SK-N-DZ (cell line): ENCODE data around the gene HYAL2.
"Not testable (repeated sequence)": the region's sequence is repeated elsewhere in the genome, so short reads cannot be mapped to it uniquely, and the experiment has no call there.

Source experiments
- DNase-seq: peaks from one replicate; pipeline ENCODE4 v3.0.0-alpha.2; 2015; ENCODE audit warnings: low spot score

HYAL2 gene

DNA sequence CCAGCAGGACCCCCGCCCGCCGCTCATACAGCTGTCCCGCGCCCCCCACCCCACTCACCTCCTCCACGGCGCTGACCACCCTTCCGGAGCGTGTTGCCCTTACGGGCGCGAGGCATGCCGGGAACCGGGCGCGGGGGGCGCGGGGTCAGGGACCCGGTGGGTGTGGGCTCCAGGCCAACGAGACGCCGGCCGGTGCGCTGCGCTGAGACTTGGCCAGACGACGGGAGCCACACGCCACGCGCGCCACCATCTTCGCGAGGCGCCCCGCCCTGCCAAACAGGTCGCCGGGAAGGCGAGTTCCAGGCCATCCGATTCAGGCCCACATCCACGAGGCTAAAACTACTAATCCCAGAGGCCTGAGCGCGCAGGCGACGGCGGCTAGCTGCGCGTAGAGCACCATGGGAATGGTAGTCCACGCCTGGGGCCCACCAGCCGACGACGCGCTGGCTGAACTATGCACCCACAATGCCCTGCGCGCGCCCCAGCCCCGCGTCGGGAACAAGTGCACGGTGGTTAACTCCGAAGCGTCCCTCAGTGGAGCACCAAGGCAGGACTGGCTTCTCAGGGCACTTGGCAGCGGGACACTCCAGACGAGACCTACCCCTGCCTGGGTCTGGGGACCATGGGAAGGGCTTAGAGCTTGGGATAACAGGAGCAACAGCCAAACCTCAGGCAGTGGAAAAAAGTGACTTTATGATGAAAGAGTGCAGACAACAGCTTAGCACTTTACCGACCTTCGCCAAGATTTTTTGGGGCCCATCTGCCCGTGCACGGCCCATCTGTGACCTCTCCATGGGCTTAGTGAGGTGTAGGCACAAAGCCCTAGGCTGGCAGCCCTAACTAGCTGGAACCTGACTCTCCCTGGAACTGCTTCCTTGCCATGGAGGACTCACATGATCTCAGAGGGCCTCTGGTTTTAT is 30.1 kb downstream of the HYAL2 start, which contains the start of gene IFRD2:
Gene IFRD2 (minus strand): TSS at position 271 of the 920 bp plus-strand sequence. CDS start 155 bp downstream, at position 116.
- DNase-seq = peak; percentile 96

DNA sequence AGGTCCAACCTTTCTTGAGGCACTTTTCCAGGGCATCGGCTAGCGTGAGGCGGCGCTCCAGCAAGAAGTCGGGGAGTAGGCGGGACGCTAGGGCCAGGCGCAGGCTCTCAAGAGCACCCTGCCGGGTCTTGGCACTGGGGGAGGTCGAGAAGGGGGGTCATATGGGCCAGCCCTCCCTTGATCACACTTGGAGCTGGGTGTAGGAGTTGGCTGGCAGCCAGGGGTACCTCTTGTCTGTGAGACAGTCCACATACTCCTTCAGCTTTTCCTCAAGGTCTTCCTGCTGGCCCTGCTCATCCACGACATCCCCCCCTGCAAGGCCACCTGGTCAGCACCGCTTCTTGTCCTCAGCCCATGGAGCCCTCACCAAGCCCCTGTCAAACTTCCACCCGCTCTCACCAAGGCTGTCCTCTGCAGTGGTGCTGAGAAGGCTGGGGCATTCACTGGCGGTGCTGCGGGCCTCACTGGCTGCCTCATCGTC is 32.3 kb downstream of the HYAL2 start:
- DNase-seq = no peak

DNA sequence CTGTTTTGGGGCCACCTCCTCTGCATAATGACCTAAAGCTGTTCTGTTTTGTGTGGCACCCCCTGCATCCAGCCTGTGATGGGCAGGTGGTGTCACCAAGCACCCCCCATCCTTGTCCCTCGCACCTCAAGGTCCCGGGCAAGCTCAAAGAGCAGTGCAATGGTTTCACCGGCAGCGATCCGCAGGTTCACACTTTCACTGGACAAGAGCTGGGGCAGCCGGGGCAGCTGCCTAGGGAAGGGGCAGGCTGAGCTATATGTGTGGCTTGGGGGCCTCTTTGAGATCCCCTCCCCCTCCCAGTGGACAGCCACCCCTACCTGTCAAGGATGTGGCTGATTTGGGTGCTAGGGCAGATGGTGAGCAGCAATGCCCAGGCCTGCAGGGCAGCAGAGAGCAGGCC is 33.4 kb downstream of the HYAL2 start:
- no peak for DNase-seq

DNA sequence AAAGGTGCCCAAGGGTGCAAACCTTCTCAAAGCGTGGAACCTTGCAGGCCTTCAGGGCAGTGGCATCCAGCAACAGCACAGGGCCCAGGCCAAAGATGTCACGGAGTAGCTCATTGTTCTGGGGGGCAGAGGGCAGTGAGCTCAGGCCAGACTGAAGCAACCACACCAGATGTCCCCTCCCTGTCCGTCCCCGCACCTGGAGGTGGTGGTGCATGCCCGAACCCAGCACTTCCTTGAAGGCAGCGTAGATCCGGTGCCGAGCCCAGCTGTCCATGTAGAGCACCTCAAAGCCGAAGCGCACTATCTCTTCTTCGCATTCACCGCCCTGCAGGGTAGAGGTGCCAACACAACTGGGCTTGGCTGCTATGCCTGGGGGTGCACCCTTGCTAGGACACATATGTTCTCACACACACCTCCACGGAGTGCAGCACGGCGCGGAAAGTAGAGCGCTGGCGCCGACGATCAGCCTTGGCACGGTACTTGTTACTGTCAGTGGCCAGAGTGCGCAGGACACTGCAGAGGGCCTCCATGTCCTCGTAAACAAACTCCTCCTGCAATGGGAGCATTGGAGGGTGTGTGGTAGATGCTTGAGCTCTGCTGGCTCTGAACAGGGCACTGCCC is 34.0 kb downstream of the HYAL2 start:
- DNase-seq = no peak

DNA sequence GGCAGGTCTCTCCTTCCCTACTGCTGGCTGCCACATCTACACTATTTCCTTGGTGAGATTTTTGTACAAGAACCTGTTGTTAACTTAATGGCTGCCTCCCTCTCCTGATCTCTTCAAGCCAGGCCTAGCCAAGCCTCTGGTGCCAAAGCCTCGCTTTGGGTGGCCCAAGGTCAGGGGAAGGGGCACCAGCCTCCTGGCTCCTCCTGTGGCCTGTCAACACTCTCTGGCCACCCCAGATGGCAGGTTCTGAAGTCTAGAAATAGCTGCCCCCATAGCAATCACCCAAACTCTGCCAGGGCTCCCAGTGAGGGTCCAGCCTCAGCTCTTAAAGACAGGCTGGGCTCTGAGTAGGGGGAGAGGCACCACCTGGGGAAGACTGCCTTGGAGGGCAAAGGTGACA is 35.3 kb downstream of the HYAL2 start:
- DNase-seq = no peak

DNA sequence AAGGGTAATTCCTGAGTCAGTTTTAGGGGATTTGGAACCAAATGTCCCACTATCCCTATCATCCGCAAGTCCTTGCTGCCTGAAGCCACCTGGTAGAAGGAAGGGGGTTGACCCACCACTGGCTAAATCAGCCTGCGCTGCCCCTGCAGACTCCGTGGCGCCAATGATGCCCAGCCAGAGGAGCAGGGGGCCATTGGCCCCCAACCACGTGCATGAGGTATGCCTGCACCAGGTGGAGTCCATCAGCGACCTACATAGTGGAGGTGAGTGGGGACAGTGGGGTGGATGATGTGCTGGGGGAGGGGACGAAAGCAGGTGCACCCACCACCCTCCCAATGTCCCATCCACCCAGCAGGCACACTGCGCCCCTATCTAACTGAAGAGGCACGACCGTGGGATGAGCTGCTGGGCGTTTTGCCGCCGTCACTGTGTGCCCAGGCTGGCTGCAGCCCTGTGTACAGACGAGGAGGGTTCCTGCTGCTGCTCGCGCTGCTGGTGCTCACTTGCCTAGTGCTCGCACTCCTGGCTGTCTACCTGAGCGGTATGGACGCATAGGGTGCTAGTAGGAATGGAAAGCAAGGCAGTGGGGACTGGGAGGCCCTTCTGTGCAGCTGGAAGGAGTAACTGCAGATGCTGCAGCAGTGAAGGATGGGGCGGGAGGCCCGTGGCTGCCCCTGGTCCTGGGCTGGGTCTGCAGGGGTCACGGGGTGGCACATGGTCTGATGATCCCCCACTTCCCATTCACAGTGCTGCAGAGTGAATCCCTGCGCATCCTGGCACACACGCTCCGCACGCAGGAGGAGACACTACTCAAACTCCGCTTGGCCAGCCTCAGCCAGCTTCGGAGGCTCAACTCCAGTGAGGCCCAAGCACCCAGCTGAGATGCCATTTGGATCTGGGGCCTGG is 36.0 kb downstream of the HYAL2 start:
- DNase-seq = no peak

DNA sequence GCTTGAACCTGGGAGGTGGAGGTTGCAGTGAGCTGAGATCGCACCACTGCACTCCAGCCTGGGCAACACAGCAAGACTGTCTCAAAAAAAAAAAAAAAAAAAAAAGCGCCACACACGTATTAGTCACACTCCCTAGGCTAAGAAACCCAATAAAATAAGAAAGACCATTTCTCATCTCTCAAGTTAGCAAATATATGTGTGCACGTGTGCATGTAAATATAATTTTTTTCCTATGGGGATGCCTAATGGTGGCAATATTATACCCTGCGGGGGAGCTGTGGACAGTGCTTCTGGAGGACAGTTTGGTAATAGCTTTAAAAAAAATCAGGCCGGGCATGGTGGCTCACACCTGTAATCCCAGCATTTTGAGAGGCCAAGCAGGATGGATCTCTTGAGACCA is 38.4 kb downstream of the HYAL2 start:
- not testable (repeated sequence) for DNase-seq

DNA sequence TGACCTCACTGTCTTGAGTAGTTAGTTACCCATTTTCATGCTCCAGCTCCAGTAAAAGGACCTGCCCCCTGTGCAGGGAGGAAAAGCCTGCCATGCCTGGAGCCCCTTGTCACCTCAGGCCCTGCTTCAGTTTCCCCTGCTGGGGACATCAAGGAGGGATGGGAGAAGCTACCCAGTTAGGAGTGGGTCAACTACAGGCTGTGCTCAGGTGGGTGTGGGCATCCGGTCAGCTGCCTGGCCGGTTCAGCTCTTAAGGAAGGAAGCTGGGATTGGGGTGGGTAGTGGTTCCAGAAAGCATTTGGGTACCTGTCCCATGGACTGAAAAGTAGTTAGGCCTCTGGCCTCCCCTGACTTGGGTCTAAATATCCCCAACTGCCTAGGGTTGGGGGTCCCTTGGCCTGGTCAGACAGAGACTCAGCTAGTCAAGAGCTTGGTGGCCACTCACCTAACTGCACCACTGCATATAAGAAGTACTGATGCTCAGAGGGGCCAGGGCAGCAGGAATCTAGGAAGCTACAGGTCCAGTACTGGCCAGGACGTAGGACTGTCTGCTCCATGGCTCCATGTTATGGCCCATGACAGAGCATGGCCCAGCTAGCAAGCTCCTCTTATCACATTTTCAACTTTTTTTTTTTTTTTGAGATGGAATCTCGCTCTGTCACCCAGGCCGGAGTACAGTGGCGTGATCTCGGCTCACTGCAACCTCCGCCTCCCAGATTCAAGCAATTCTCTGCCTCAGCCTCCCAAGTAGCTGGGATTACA is 43.1 kb downstream of the HYAL2 start:
- DNase-seq = no peak

DNA sequence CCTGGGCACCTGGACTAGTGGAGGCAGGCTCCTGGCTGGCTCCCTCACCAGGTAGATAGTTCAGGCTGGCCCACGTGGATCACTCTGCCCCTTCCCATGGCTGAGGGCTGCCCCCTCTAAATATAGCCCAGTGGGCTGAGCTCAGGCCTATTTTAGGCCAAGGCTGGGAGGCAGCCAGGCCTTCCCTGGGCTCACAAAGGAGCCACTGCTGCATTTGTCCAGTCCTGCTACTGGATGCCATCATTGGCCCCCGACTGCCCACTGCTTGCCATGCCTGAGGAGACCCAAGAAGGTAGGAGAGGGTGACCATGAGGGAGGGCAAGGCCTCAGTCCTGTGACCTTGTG is 43.7 kb downstream of the HYAL2 start, which contains the start of gene LSMEM2:
Gene LSMEM2 (plus strand): TSS at position 208 of the 345 bp plus-strand sequence. CDS start 27 bp downstream, at position 235.
- DNase-seq = no peak

DNA sequence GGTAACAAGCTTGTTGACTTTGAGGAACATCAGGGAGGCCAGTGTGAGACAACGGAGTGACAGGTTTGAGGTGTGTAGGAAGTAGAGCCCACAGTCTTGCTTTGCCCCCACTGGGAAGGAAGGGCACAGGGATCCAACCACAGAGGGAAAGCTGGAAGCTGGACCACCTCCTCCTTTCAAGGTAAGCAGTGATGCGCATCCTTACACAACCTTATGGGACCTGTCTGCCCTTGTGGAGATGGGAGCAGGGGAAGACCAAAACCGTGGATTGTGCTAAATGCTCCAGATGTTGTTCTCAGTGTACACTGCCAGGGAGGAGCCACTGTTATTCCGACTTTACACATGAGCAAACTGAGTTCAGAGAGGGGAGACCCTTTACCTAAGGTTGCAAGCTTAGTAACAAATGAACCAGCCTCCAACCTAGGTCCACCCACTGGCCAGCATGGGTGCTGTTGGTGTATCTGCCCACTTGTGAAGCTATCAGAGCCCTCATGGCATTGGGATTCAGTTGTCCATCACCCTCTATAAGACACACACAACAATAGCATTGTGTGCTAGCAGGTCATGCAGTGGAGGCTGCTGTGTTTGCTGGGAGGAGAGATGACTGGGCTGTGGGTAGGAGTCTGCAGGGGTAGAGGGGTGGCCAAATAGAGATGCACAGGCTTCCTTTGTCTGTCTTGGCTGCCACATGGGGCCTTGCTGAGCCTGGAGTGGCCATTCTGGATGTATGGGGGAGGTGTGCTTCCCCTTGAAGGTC is 44.2 kb downstream of the HYAL2 start:
- no peak for DNase-seq

DNA sequence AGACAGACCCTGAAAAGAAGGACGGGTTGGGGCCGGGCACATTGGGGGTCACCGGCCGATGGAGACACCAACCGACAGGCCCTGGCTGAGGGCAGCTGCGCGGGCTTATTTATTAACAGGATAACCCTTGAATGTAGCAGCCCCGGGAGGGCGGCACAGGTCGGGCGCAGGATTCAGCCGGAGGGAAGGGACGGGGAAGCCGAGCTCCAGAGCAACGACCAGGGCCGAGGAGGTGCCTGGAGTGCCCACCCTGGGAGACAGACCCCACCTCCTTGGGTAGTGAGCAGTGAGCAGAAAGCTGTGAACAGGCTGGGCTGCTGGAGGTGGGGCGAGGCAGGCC is 45.8 kb downstream of the HYAL2 start:
- DNase-seq = no peak

DNA sequence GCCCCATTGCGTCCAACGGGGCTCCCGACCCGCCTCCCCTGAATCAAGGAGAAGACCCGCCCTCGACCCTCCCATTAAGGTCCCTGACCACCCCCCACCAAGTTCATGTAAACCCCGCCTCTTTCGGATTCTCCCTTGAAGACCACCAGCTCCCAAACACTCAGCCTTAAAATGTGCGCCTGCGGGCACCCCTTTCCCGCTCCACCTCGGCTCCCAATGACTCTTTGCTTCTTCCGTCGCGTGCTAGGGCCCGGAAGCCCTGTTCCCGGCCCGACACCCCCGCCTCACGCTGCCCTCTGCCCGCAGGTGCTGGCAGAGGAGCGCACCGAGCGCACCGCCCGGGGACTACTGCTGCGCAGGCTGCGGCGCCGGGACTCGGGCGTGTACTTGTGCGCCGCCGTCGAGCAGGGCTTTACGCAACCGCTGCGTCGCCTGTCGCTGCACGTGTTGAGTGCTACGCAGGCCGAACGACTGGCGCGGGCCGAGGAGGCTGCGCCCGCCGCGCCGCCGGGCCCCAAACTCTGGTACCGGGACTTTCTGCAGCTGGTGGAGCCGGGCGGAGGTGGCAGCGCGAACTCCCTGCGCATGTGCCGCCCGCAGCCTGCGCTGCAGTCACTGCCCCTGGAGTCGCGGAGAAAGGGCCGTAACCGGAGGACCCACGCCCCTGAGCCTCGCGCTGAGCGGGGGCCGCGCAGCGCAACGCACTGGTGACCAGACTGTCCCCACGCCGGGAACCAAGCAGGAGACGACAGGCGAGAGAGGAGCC is 46.4 kb downstream of the HYAL2 start:
- DNase-seq = no peak

DNA sequence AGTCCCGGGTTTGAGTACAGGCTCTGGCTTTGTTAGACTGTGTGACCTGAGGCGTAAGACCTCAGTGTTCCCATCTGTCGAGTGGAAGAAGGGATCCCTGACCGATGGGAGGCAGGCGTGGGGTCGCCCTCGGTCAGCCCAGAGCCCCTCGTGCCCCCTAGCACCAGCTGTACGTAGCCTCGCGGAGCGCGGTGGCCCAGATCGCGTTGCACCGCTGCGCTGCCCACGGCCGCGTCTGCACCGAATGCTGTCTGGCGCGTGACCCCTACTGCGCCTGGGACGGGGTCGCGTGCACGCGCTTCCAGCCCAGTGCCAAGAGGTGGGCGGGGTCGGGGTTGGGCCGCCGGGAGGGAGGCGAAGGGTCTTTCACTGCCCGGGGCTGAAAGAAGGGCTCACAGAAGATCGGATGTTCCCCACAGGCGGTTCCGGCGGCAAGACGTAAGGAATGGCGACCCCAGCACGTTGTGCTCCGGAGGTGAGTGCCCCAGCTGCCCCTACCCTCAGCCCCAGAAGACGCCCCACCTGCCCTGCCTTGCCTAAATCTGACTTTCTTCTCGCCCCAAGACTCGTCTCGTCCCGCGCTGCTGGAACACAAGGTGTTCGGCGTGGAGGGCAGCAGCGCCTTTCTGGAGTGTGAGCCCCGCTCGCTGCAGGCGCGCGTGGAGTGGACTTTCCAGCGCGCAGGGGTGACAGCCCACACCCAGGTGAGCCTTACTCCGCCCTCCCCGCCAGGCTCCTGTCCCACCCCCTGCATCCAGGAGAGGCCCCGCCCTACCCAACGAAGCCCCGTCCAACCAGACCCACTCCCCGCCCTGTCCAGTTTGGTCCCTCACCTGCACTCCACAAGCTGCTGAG is 47.2 kb downstream of the HYAL2 start:
- no peak for DNase-seq

DNA sequence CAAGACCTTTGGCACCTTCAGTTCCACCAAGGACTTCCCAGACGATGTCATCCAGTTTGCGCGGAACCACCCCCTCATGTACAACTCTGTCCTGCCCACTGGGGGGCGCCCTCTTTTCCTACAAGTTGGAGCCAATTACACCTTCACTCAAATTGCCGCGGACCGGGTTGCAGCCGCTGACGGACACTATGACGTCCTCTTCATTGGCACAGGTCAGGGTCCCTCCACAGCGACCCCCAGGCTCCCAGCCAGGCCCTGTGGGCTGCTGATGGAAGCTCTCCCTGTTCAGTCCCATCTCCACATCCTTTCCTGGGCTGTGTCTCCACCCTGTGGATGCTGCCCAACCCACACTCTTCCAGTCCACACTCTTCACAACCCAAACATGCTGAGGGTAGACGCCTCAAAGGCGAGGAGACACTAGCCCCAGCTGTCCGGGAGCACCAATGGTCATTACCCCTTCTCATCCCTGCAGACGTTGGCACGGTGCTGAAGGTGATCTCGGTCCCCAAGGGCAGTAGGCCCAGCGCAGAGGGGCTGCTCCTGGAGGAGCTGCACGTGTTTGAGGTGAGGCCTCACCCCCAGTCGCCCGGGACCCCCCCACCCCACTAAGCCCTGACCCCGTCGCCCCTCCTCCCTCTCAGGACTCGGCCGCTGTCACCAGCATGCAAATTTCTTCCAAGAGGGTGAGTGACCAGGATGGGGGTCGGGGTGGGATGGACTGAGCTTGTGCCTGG is 48.0 kb downstream of the HYAL2 start:
- DNase-seq = peak; percentile 60

DNA sequence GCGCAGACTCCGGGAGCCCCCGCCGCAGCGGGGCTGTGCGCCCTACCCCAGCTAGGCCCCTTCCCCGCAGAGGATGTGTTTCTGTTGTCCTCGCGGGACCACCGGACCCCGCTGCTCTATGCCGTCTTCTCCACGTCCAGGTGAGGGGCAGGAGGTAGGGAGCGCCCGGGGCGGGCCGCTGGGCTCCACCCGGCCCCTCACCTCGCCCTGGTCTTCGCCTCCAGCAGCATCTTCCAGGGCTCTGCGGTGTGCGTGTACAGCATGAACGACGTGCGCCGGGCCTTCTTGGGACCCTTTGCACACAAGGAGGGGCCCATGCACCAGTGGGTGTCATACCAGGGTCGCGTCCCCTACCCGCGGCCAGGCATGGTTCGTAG is 48.9 kb downstream of the HYAL2 start:
- no peak for DNase-seq

DNA sequence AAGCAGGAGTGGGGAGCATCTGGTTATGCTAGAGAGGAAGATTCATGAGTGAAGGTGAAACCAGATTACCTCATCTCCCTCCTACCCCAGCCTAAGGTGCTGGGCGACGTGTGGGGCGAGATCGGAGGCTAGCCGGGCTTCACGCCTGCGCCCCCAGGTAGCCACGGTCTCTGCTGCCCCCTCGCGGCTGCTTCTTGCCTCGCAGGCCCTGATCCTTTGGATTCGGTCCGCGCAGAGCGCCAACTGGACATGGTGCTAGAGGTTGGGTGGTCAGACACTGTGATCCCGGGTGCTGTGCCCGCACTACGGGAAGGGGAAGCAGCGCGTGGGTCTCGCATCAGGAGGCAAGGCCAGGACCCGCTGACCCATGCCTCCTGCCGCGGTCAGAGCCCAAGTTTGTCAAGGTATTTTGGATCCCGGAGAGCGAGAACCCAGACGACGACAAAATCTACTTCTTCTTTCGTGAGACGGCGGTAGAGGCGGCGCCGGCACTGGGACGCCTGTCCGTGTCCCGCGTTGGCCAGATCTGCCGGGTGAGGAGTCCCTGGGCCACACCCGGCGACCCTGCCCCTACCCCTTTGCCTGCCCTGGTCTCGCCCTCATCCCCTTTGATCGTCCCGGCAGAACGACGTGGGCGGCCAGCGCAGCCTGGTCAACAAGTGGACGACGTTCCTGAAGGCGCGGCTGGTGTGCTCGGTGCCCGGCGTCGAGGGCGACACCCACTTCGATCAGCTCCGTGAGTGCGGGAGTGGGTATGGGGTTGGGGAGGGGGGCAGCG is 49.4 kb downstream of the HYAL2 start:
- peak; percentile 68 for DNase-seq

DNA sequence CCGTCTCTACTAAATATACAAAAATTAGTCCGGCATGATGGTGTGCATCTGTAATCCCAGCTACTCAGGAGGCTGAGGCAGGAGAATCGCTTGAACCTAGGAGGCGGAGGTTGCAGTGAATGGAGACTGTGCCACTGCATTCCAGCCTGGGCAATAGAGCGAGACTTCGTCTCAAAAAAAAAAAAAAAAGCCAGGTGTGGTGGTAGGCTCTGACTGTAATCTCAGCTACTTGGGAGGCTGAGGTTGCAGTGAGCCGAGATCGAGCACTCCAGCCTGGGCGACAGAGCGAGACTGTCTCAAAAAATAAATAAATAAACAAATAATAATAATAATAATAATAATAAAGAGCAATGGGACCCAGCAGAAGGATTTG is 50.0 kb downstream of the HYAL2 start:
- DNase-seq = not testable (repeated sequence)
